DOHH2 (cell line): ENCODE data around the gene NRF1.

Experiments
- H3F3A ChIP-seq: fragments of 200-600 bp; sonication (generic), shearing (Covaris generic); 2 replicates; pipeline ENCODE4 v1.6.0; 2016; ENCODE audit warnings: antibody characterized with exemption, mild to moderate bottlenecking; ENCODE audit not compliant: control insufficient read depth, insufficient read depth
- H3K27ac ChIP-seq: fragments of 200-600 bp; sonication (generic); 2 replicates; pipeline ENCODE4 v1.5.1; 2014; ENCODE audit warnings: low read depth, mild to moderate bottlenecking, low read length, moderate library complexity
- H3K27me3 ChIP-seq: fragments of 200-600 bp; sonication (generic); 2 replicates; pipeline ENCODE4 v1.6.1; 2014; ENCODE audit warnings: mild to moderate bottlenecking, low read length, mixed read lengths; ENCODE audit not compliant: control insufficient read depth
- H3K36me3 ChIP-seq: fragments of 200-600 bp; sonication (generic); 2 replicates; pipeline ENCODE4 v1.6.1; 2014; ENCODE audit warnings: mild to moderate bottlenecking, low read length, moderate library complexity, mixed read lengths; ENCODE audit not compliant: control insufficient read depth
- H3K4me1 ChIP-seq: fragments of 200-600 bp; sonication (generic); 2 replicates; pipeline ENCODE4 v1.6.1; 2014; ENCODE audit warnings: mild to moderate bottlenecking, low read length, mixed read lengths; ENCODE audit not compliant: control insufficient read depth
- H3K4me2 ChIP-seq: fragments of 200-600 bp; sonication (generic); 2 replicates; pipeline ENCODE4 v1.6.0; 2014; ENCODE audit warnings: mild to moderate bottlenecking, low read length, moderate library complexity
- H3K4me3 ChIP-seq: fragments of 200-600 bp; sonication (generic); 2 replicates; pipeline ENCODE4 v1.5.1; 2014; ENCODE audit warnings: mild to moderate bottlenecking, low read length, mixed read lengths
- H3K79me2 ChIP-seq: fragments of 200-600 bp; sonication (generic); 2 replicates; pipeline ENCODE4 v1.6.1; 2014; ENCODE audit warnings: mild to moderate bottlenecking, low read length, mixed read lengths; ENCODE audit not compliant: control insufficient read depth
- H3K9me2 ChIP-seq: fragments of 200-600 bp; sonication (generic); replicated peaks from 2 replicates; pipeline ENCODE4 v1.6.1; 2014; ENCODE audit warnings: mild to moderate bottlenecking, low read length, mixed read lengths; ENCODE audit not compliant: control insufficient read depth
- H3K9me3 ChIP-seq: fragments of 200-600 bp; sonication (generic); 2 replicates; pipeline ENCODE4 v1.6.1; 2014; ENCODE audit warnings: antibody characterized with exemption, low read length, mixed read lengths; ENCODE audit not compliant: control insufficient read depth, insufficient read depth
- H4K20me1 ChIP-seq: fragments of 200-600 bp; sonication (generic); 2 replicates; pipeline ENCODE4 v1.6.0; 2014; ENCODE audit warnings: low read depth, mild to moderate bottlenecking, antibody characterized with exemption, low read length, moderate library complexity; ENCODE audit not compliant: control insufficient read depth, insufficient read depth
- CTCF ChIP-seq: fragments of 200-600 bp; sonication (generic); IDR thresholded peaks from one replicate; pipeline ENCODE4 v1.5.1; 2014; ENCODE audit warnings: antibody characterized with exemption, mild to moderate bottlenecking, low read depth, low read length; ENCODE audit not compliant: poor library complexity, severe bottlenecking
- EZH2phosphoT487 ChIP-seq: fragments of 200-600 bp; sonication (generic); IDR thresholded peaks from 2 replicates; pipeline ENCODE4 v1.6.1; 2017; ENCODE audit warnings: borderline replicate concordance, mild to moderate bottlenecking, antibody characterized with exemption, low read length, moderate library complexity, mixed read lengths

The NRF1 gene

GRCh38 chr7:129764247-129765084, 152.9 kb downstream of the NRF1 start:
- Histone ChIP-seq H3K36me3 (no peaks in the 10 kb centered on the region), H4K20me1 (no peaks in the 10 kb centered on the region), H3K9me3 (no peaks in the 10 kb centered on the region), H3K9me2 (no peaks in the 10 kb centered on the region), H3F3A (no peaks in the 10 kb centered on the region), H3K27me3 (no peaks in the 10 kb centered on the region), H3K4me1 (0 out of 2 replicates have a peak, but pooled peaks cover 3% of the 10 kb centered on the region), H3K27ac (no peak overlapping the region), H3K4me2 (no peak overlapping the region), H3K4me3 (no peak overlapping the region), H3K79me2 (no peaks in the 10 kb centered on the region)
- TF ChIP-seq EZH2phosphoT487 (no peak), CTCF (no peak)

GRCh38 chr7:129765352-129765751, 153.8 kb downstream of the NRF1 start:
- H3K4me3 ChIP-seq = no peak overlapping the region
- H3K79me2 ChIP-seq = no peaks in the 10 kb centered on the region
- H4K20me1 ChIP-seq = no peaks in the 10 kb centered on the region
- H3F3A ChIP-seq = no peaks in the 10 kb centered on the region
- H3K27me3 ChIP-seq = no peaks in the 10 kb centered on the region
- H3K36me3 ChIP-seq = no peaks in the 10 kb centered on the region
- H3K9me2 ChIP-seq = no peaks in the 10 kb centered on the region
- H3K27ac ChIP-seq = no peak overlapping the region
- no peak overlapping the region for H3K4me2 ChIP-seq
- 0 out of 2 replicates have a peak, but pooled peaks cover 3% of the 10 kb centered on the region for H3K4me1 ChIP-seq
- H3K9me3 ChIP-seq = no peaks in the 10 kb centered on the region
- TF ChIP-seq CTCF = no peak
- no peak for TF ChIP-seq EZH2phosphoT487

GRCh38 chr7:129767120-129768015, 155.8 kb downstream of the NRF1 start:
- Histone ChIP-seq H3K4me1 (0 out of 2 replicates have a peak, but pooled peaks cover 3% of the 10 kb centered on the region), H3K79me2 (no peaks in the 10 kb centered on the region), H3K4me3 (no peak overlapping the region), H3K27me3 (peaks cover 7% of the 10 kb centered on the region; the same call in 1 of the 2 replicates), H3K4me2 (no peak overlapping the region), H3K36me3 (no peaks in the 10 kb centered on the region), H3K9me3 (no peaks in the 10 kb centered on the region), H3K27ac (no peak overlapping the region), H3F3A (no peaks in the 10 kb centered on the region), H3K9me2 (no peaks in the 10 kb centered on the region), H4K20me1 (peaks cover 5% of the 10 kb centered on the region; the same call in 1 of the 2 replicates)
- TF ChIP-seq EZH2phosphoT487 = no peak
- TF ChIP-seq CTCF = no peak
